Neutrophil (primary cell): ENCODE data around the gene SYNDIG1L.
"Not testable (repeated sequence)": the region's sequence is repeated elsewhere in the genome, so short reads cannot be mapped to it uniquely, and the experiment has no call there.

ENCODE experiments used
- H3K27ac ChIP-seq: fragments of 200-600 bp; sonication (generic); 2 replicates; pipeline ENCODE4 v1.5.1; 2016; ENCODE audit warnings: mild to moderate bottlenecking, moderate library complexity
- H3K27me3 ChIP-seq: fragments of 200-600 bp; sonication (generic); 2 replicates; pipeline ENCODE4 v1.6.0; 2016; ENCODE audit warnings: mild to moderate bottlenecking
- H3K36me3 ChIP-seq: fragments of 200-600 bp; sonication (generic); 2 replicates; pipeline ENCODE4 v1.5.1; 2017
- H3K4me1 ChIP-seq, 2 experiments: fragments of 200-600 bp in 1 of 2; sonication (generic) in 1 of 2; 1 replicate in 1 of 2; 2 replicates in 1 of 2; pipeline versions ENCODE4 v1.5.1 to v1.6.1; 2013 to 2016; ENCODE audit warnings: low read depth in 1 of 2, low read length in 1 of 2, mild to moderate bottlenecking in 1 of 2, moderate library complexity in 1 of 2; ENCODE audit not compliant: control insufficient read depth in 1 of 2, insufficient read depth in 1 of 2
- H3K4me3 ChIP-seq, 2 experiments: fragments of 200-600 bp in 1 of 2; sonication (generic) in 1 of 2; 1 replicate in 1 of 2; 2 replicates in 1 of 2; pipeline ENCODE4 v1.5.1; 2013 to 2016; ENCODE audit warnings: low read depth in 1 of 2, low read length in 1 of 2, mild to moderate bottlenecking in 1 of 2, moderate library complexity in 1 of 2
- H3K9me3 ChIP-seq: fragments of 200-600 bp; sonication (generic); 2 replicates; pipeline ENCODE4 v1.5.1; 2016
- CTCF ChIP-seq: fragments of 200-600 bp; sonication (generic); IDR thresholded peaks from 2 replicates; pipeline ENCODE4 v1.5.1; 2016; ENCODE audit warnings: antibody characterized with exemption

Gene SYNDIG1L

GRCh38 chr14:74382231-74382630 is 43.8 kb downstream of the SYNDIG1L start:
- no peak overlapping the region for H3K4me3 ChIP-seq
- no peak overlapping the region for H3K27ac ChIP-seq
- no peak for TF ChIP-seq CTCF
- no peaks in the 10 kb centered on the region for H3K9me3 ChIP-seq
- no peaks in the 10 kb centered on the region for H3K4me1 ChIP-seq
- no peaks in the 10 kb centered on the region for H3K36me3 ChIP-seq
- H3K27me3 ChIP-seq, result no peaks in the 10 kb centered on the region

GRCh38 chr14:74381571-74381970 is 44.4 kb downstream of the SYNDIG1L start:
- not testable (repeated sequence) for H3K36me3 ChIP-seq, H3K27me3 ChIP-seq, H3K27ac ChIP-seq, H3K4me3 ChIP-seq, H3K9me3 ChIP-seq, H3K4me1 ChIP-seq

GRCh38 chr14:74380845-74381244 is 45.2 kb downstream of the SYNDIG1L start:
- no peak for TF ChIP-seq CTCF
- Histone ChIP-seq H3K4me3 (no peak overlapping the region), H3K27ac (no peak overlapping the region), H3K27me3 (no peaks in the 10 kb centered on the region), H3K9me3 (no peaks in the 10 kb centered on the region), H3K4me1 (no peaks in the 10 kb centered on the region), H3K36me3 (no peaks in the 10 kb centered on the region)

- TF ChIP-seq CTCF, result no peak
- Histone ChIP-seq H3K27me3 (no peaks in the 10 kb centered on the region), H3K36me3 (no peaks in the 10 kb centered on the region), H3K4me1 (no peaks in the 10 kb centered on the region), H3K9me3 (no peaks in the 10 kb centered on the region), H3K4me3 (no peak overlapping the region), H3K27ac (no peak overlapping the region)
These were observed 45.8 kb downstream of the SYNDIG1L start for GRCh38 chr14:74380172-74380571.

GRCh38 chr14:74377976-74378690 is 47.9 kb downstream of the SYNDIG1L start:
- Histone ChIP-seq H3K27ac (no peak overlapping the region), H3K4me3 (no peak overlapping the region), H3K27me3 (no peaks in the 10 kb centered on the region), H3K9me3 (no peaks in the 10 kb centered on the region), H3K4me1 (no peaks in the 10 kb centered on the region), H3K36me3 (no peaks in the 10 kb centered on the region)
- no peak for TF ChIP-seq CTCF

GRCh38 chr14:74368441-74368840 is 57.6 kb downstream of the SYNDIG1L start:
- Histone ChIP-seq H3K4me3 (no peak overlapping the region), H3K4me1 (no peaks in the 10 kb centered on the region), H3K9me3 (no peaks in the 10 kb centered on the region), H3K27me3 (peaks cover 10% of the 10 kb centered on the region), H3K36me3 (no peaks in the 10 kb centered on the region), H3K27ac (no peak overlapping the region)
- TF ChIP-seq CTCF, result no peak
